Endothelial cell of umbilical vein (primary cell): ENCODE data around the gene CXCL6. TPM values are rescaled to one million over a fixed set of nuclear protein-coding genes. Genes with fewer than 3 reads are reported as not detected.

Experiments
- BruUV-seq: library from RNA; stranded (reverse); fragments of 400-500 nt; replicated peaks from 2 replicates; lab custom pipeline; 2021; lab: Mats Ljungman, UMichigan
- CTCF ChIA-PET: fragments of 300-600, 350-600 bp; sonication (Branson Sonifier 250); formaldehyde crosslinking; loops from one replicate; lab custom pipeline; 2021; ENCODE audit warnings: antibody characterized with exemption, inconsistent platforms; lab: Charles Lee
- POLR2A ChIA-PET: fragments of 300-600, 350-600 bp; sonication (Branson Sonifier 250); formaldehyde crosslinking; loops from one replicate; lab custom pipeline; 2021; ENCODE audit warnings: antibody characterized with exemption, inconsistent platforms; lab: Charles Lee
- DNase-seq: peaks from one replicate; pipeline ENCODE4 v3.0.0-alpha.2; 2011; ENCODE audit warnings: low read depth, low spot score
- FAIRE-seq: peaks from 2 replicates; lab custom pipeline; 2011; peaks lifted over from hg19 to GRCh38; lab: Jason Lieb, UNC
- H2AFZ ChIP-seq: 2 replicates; pipeline ENCODE4 v1.6.0; 2012; ENCODE audit warnings: low read depth, low read length, control low read depth, inconsistent platforms
- H3K27ac ChIP-seq: 2 replicates; pipeline ENCODE4 v1.5.1; 2011; ENCODE audit warnings: low read depth, mild to moderate bottlenecking, control low read depth, low read length, moderate library complexity; ENCODE audit not compliant: insufficient read depth
- H3K27me3 ChIP-seq, 2 experiments: 2 replicates each; pipeline versions ENCODE4 v1.6.0 to v1.6.1; 2011; ENCODE audit warnings: low read length in 2 of 2, mixed read lengths in 1 of 2; ENCODE audit not compliant: control insufficient read depth in 2 of 2, insufficient read depth in 2 of 2
- H3K36me3 ChIP-seq, 2 experiments: 2 replicates in 1 of 2; 3 replicates in 1 of 2; pipeline ENCODE4 v1.5.1; 2011; ENCODE audit warnings: low read length in 2 of 2, mild to moderate bottlenecking in 1 of 2, moderate library complexity in 1 of 2; ENCODE audit not compliant: control insufficient read depth in 2 of 2, insufficient read depth in 2 of 2; ENCODE audit errors: extremely low read depth in 1 of 2
- H3K4me1 ChIP-seq: 3 replicates; pipeline ENCODE4 v1.5.1; 2011; ENCODE audit warnings: mild to moderate bottlenecking, low read length; ENCODE audit not compliant: control insufficient read depth, insufficient read depth; ENCODE audit errors: extremely low read depth
- H3K4me2 ChIP-seq: 2 replicates; pipeline ENCODE4 v1.6.1; 2011; ENCODE audit warnings: low read length, control low read depth, mixed read lengths; ENCODE audit not compliant: insufficient read depth
- H3K4me3 ChIP-seq, 3 experiments: fragments of 200-600 bp in 1 of 3; sonication (generic), shearing (Covaris generic) in 1 of 3; replicated peaks in 1 of 3; 2 replicates each; pipeline ENCODE4 v1.5.1; 2011 to 2016; ENCODE audit warnings: control low read depth in 3 of 3, low read length in 3 of 3, mild to moderate bottlenecking in 2 of 3, inconsistent platforms in 1 of 3, low read depth in 1 of 3, moderate library complexity in 1 of 3; ENCODE audit not compliant: insufficient read depth in 1 of 3
- H3K79me2 ChIP-seq: 2 replicates; pipeline ENCODE4 v1.6.0; 2012; ENCODE audit warnings: low read length, inconsistent platforms; ENCODE audit not compliant: control insufficient read depth, insufficient read depth
- H3K9ac ChIP-seq: replicated peaks from 2 replicates; pipeline ENCODE3; 2011; ENCODE audit warnings: low read length, control low read depth; ENCODE audit not compliant: insufficient read depth; ENCODE audit errors: extremely low read depth
- H3K9me1 ChIP-seq: replicated peaks from 3 replicates; pipeline ENCODE4 v1.6.0; 2011; ENCODE audit warnings: mild to moderate bottlenecking, low read length; ENCODE audit not compliant: control insufficient read depth, insufficient read depth; ENCODE audit errors: extremely low read depth
- H3K9me3 ChIP-seq: replicated peaks from 2 replicates; pipeline ENCODE4 v1.5.1; 2012; ENCODE audit warnings: low read length, inconsistent platforms; ENCODE audit not compliant: control insufficient read depth, insufficient read depth
- H4K20me1 ChIP-seq: replicated peaks from 2 replicates; pipeline ENCODE3; 2011; ENCODE audit warnings: mild to moderate bottlenecking, low read length; ENCODE audit not compliant: control insufficient read depth, insufficient read depth; ENCODE audit errors: extremely low read depth
- EZH2 ChIP-seq: IDR thresholded peaks from 2 replicates; pipeline ENCODE4 v1.6.1; 2012; ENCODE audit warnings: borderline replicate concordance, low read depth, mild to moderate bottlenecking, moderate library complexity, low read length, inconsistent platforms; ENCODE audit not compliant: severe bottlenecking
- FOS ChIP-seq: IDR thresholded peaks from 2 replicates; pipeline ENCODE4 v1.6.1; 2011; ENCODE audit warnings: mild to moderate bottlenecking, low read length, moderate library complexity, borderline replicate concordance; ENCODE audit not compliant: insufficient read depth
- GATA2 ChIP-seq: IDR thresholded peaks from 2 replicates; pipeline ENCODE4 v1.7.0; 2011; ENCODE audit warnings: low read depth, mild to moderate bottlenecking, moderate library complexity, mixed read lengths, low read length; ENCODE audit not compliant: insufficient read length, insufficient read depth
- JUN ChIP-seq: IDR thresholded peaks from 2 replicates; pipeline ENCODE4 v1.6.1; 2011; ENCODE audit warnings: borderline replicate concordance, low read depth; ENCODE audit not compliant: insufficient read length, insufficient read depth
- MYC ChIP-seq: IDR thresholded peaks from one replicate; pipeline ENCODE4 v1.6.1; 2011; ENCODE audit warnings: mild to moderate bottlenecking, low read depth, low read length
- POLR2A ChIP-seq: IDR thresholded peaks from 2 replicates; pipeline ENCODE4 v1.6.1; 2012; ENCODE audit warnings: low read depth, mild to moderate bottlenecking, control low read depth, low read length
- POLR2AphosphoS5 ChIP-seq: IDR thresholded peaks from 2 replicates; pipeline ENCODE4 v1.6.1; 2012; ENCODE audit warnings: low read depth, mild to moderate bottlenecking, control low read depth, low read length, moderate library complexity; ENCODE audit not compliant: insufficient read depth
- dilution Hi-C: fragments of 300-500 bp; cut with MboI; formaldehyde crosslinking; loops from one replicate; pipeline ENCODE4 v1.15.0; 2019; ENCODE audit warnings: low sequenced_read_pairs; ENCODE audit not compliant: extremely low pct_ligation_motif_present
- intact Hi-C: fragments of 100-400 bp; cut with micrococcal nuclease; formaldehyde crosslinking; loops from one replicate; pipeline ENCODE4 v1.10.0; 2022
- polyA plus RNA-seq, 4 experiments: library from polyadenylated mRNA; depleted of rRNA in 3 of 4; stranded (reverse) in 3 of 4; unstranded in 1 of 4; fragments of >200 nt; gene quantifications; 2 replicates each; pipeline versions ENCODE4 v1.2.1 to v1.2.3, GENCODE V29; 2011 to 2012; ENCODE audit warnings: missing spikeins in 1 of 4
- total RNA-seq: library from RNA; stranded (reverse); gene quantifications from 2 replicates; pipeline ENCODE4 v1.2.3, GENCODE V29; 2021
- TF ChIP-seq, protein P1 (sequence below), 2 donors: IDR thresholded peaks; 1 replicate in 1 of 2; 2 replicates in 1 of 2; pipeline ENCODE4 v1.5.1; 2011; ENCODE audit warnings: low read length in 2 of 2, mild to moderate bottlenecking in 2 of 2, moderate library complexity in 2 of 2, control low read depth in 1 of 2, inconsistent platforms in 1 of 2, low read depth in 1 of 2; ENCODE audit not compliant: insufficient read depth in 1 of 2; ENCODE audit errors: extremely low read depth in 1 of 2
- TF ChIP-seq, protein P2 (sequence below): IDR thresholded peaks from 2 replicates; pipeline ENCODE4 v1.6.1; 2011; ENCODE audit not compliant: insufficient read depth, insufficient read length

The CXCL6 gene
- total and polyA plus RNA-seq, 2 donors (not counting 3 experiments of a cell fraction or from before 2014, with no cell fraction given): 0.81 to 1.2 TPM

DNA sequence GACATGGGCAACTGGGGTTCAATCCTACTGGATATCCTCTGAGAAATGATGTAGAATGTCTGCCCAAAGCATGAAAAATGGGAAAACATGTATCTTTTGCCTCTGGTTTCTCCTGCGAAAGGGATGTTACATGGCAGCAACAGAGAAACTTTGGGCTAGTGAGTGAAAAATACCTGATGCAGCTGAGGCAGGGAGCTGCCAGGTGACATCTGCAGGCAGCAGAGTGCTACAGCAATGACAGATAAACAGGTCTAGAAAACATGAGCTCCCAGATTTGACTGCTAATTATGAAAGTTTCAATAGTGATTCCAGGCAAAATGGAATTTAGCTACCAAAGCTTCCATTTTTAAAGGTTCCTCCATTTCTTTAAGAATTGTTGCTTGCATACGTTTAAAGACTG lies 27.9 kb downstream of the CXCL6 start:
- Histone ChIP-seq H2AFZ (no peak overlapping the region), H3K9ac (no peak overlapping the region), H3K9me3 (no peaks in the 10 kb centered on the region), H3K4me3 (no peak overlapping the region), H3K27me3 (no peaks in the 10 kb centered on the region), H3K4me1 (peaks cover 8% of the 10 kb centered on the region), H3K9me1 (no peaks in the 10 kb centered on the region), H3K27ac (no peak overlapping the region), H3K79me2 (peaks cover 1% of the 10 kb centered on the region), H3K36me3 (no peaks in the 10 kb centered on the region), H4K20me1 (no peaks in the 10 kb centered on the region), H3K4me2 (no peak overlapping the region)
- POLR2A ChIA-PET: interaction anchor here (0.5 kb wide), 1 partner anchor 8 kb away, joined by 5 read pairs; no protein-coding TSS in a partner anchor
- FAIRE-seq (no peak), DNase-seq (peak; percentile 18)
- no TSS peak for BruUV-seq
- intact Hi-C loops (loop anchor here (10.0 kb wide), 1 partner anchor 230 kb away; the partner anchor contains the start of gene CXCL2), dilution Hi-C loops (no loop called here)
- CTCF ChIA-PET: interaction anchor here (0.6 to 4.3 kb wide), 32 partner anchors 8 to 271 kb away, joined by 3 to 26 read pairs (median 4); partner anchors contain the start of genes CXCL2, CXCL3, CXCL6 and PF4V1
- TF ChIP-seq, protein P1, sequence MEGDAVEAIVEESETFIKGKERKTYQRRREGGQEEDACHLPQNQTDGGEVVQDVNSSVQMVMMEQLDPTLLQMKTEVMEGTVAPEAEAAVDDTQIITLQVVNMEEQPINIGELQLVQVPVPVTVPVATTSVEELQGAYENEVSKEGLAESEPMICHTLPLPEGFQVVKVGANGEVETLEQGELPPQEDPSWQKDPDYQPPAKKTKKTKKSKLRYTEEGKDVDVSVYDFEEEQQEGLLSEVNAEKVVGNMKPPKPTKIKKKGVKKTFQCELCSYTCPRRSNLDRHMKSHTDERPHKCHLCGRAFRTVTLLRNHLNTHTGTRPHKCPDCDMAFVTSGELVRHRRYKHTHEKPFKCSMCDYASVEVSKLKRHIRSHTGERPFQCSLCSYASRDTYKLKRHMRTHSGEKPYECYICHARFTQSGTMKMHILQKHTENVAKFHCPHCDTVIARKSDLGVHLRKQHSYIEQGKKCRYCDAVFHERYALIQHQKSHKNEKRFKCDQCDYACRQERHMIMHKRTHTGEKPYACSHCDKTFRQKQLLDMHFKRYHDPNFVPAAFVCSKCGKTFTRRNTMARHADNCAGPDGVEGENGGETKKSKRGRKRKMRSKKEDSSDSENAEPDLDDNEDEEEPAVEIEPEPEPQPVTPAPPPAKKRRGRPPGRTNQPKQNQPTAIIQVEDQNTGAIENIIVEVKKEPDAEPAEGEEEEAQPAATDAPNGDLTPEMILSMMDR (IDR thresholded peaks at IDR 0.05; ENCODE audit: extremely low read depth in 1 of 2, insufficient read depth in 1 of 2, low read depth in 1 of 2, low read length in 2 of 2): peak; percentile 10 to 31
- TF ChIP-seq GATA2: no peak

DNA sequence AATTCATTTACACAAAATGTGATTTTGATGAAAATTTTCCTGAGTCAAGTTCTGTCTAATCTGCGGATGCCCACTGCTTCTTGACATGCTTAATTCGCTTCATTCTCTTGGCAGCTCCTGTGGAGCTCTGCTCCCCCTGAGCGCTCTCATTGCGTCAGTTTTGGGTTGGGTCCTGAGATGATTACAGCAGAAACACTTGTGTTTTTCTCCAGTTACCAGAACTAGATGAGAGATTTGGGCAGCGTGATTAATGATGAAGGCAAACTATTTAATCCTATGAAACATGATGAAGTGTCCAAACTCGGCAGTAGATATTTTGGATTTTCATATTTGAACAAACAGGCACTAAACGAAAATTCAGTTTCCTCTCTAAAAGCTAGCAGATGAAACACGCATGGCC lies 28.5 kb downstream of the CXCL6 start:
- no peaks in the 10 kb centered on the region for H3K36me3 ChIP-seq
- ChIA-PET CTCF (interaction anchor here (0.6 to 4.3 kb wide), 32 partner anchors 9 to 271 kb away, joined by 3 to 26 read pairs (median 4); partner anchors contain the start of genes CXCL2, CXCL3, CXCL6 and PF4V1), POLR2A (no interaction called here)
- H3K4me2 ChIP-seq: no peak overlapping the region
- H3K9ac ChIP-seq: no peak overlapping the region
- H3K9me1 ChIP-seq: no peaks in the 10 kb centered on the region
- TF ChIP-seq GATA2 (no peak), EZH2 (no peak), FOS (no peak), POLR2AphosphoS5 (no peak), POLR2A (no peak), JUN (no peak), MYC (no peak)
- TF ChIP-seq, protein P1 (IDR thresholded peaks at IDR 0.05; ENCODE audit: extremely low read depth in 1 of 2, insufficient read depth in 1 of 2, low read depth in 1 of 2, low read length in 2 of 2): no peak
- TF ChIP-seq, protein P2, sequence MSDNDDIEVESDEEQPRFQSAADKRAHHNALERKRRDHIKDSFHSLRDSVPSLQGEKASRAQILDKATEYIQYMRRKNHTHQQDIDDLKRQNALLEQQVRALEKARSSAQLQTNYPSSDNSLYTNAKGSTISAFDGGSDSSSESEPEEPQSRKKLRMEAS: no peak
- no peak overlapping the region for H2AFZ ChIP-seq
- H3K4me3 ChIP-seq: no peak overlapping the region
- BruUV-seq: no TSS peak
- peaks cover 2% of the 10 kb centered on the region for H3K79me2 ChIP-seq
- DNase-seq (no peak), FAIRE-seq (no peak)
- H4K20me1 ChIP-seq: no peaks in the 10 kb centered on the region
- H3K9me3 ChIP-seq: no peaks in the 10 kb centered on the region
- H3K27ac ChIP-seq: no peak overlapping the region
- intact Hi-C loops: loop anchor here (10.0 kb wide), 1 partner anchor 230 kb away; the partner anchor contains the start of gene CXCL2
- dilution Hi-C loops: no loop called here
- no peaks in the 10 kb centered on the region for H3K27me3 ChIP-seq
- H3K4me1 ChIP-seq: peaks cover 14% of the 10 kb centered on the region
